HCT116 (cell line): ENCODE measurements around the gene CCDC85B.

Source experiments
- CTCF ChIP-seq, 3 experiments: fragments of 200-600 bp in 1 of 3; sonication (generic) in 1 of 3; IDR thresholded peaks in 2 of 3; conservative IDR thresholded peaks in 1 of 3; 2 replicates each; pipeline ENCODE4 v1.5.1; 2012 to 2017; ENCODE audit warnings: low read depth in 2 of 3, low read length in 2 of 3, antibody characterized with exemption in 1 of 3, borderline replicate concordance in 1 of 3, control low read depth in 1 of 3, mild to moderate bottlenecking in 1 of 3, mixed read lengths in 1 of 3, mixed run types in 1 of 3, moderate library complexity in 1 of 3; ENCODE audit not compliant: insufficient read depth in 1 of 3
- EZH2 ChIP-seq: fragments of 200-600 bp; sonication (generic); IDR thresholded peaks from 2 replicates; pipeline ENCODE4 v1.6.1; 2017; ENCODE audit warnings: antibody characterized with exemption, mixed run types
- SP1 ChIP-seq: IDR thresholded peaks from 2 replicates; pipeline ENCODE4 v1.6.1; 2012; ENCODE audit warnings: low read depth

- TF ChIP-seq CTCF (IDR thresholded peaks at IDR 0.05 in 2 of 3, conservative IDR thresholded peaks at IDR 0.05 in 1 of 3; ENCODE audit: borderline replicate concordance in 1 of 3, insufficient read depth in 1 of 3, low read depth in 2 of 3, low read length in 2 of 3) (no peak), SP1 (no peak), EZH2 (no peak)
Measured at GRCh38 chr11:65918211-65919140, 28.0 kb downstream of the CCDC85B start, which contains the start of gene C11orf68.
